Adrenal gland (tissue), 12 donors: ENCODE data around the gene SUSD1. TPM values are rescaled to one million over a fixed set of nuclear protein-coding genes. Genes with fewer than 3 reads are reported as not detected.

Experiments
- DNase-seq, 7 donors: peaks; one replicate each; pipeline ENCODE4 v3.0.0-alpha.2; 2019 to 2020
- H3K27ac ChIP-seq, 5 donors: fragments of 200-600 bp; sonication (generic) in 4 of 5; 1 replicate in 3 of 5; 2 replicates in 2 of 5; pipeline versions ENCODE4 v1.5.1 to v1.8.0; 2016 to 2020; ENCODE audit warnings: mild to moderate bottlenecking in 1 of 5
- H3K27me3 ChIP-seq: fragments of 200-600 bp; 2 replicates; pipeline ENCODE4 v1.8.0; 2021
- H3K36me3 ChIP-seq, 2 donors: fragments of 200-600 bp; replicated peaks in 1 of 2; 1 replicate in 1 of 2; 2 replicates in 1 of 2; pipeline versions ENCODE4 v1.5.1 to v1.8.0; 2018 to 2022
- H3K4me1 ChIP-seq, 2 donors: fragments of 200-600 bp; replicated peaks in 1 of 2; 1 replicate in 1 of 2; 2 replicates in 1 of 2; pipeline versions ENCODE4 v1.5.1 to v1.8.0; 2018 to 2021
- H3K4me3 ChIP-seq, 4 donors: fragments of 200-600 bp; sonication (generic) in 3 of 4; one replicate each; pipeline ENCODE4 v1.5.1; 2016 to 2018
- H3K9me3 ChIP-seq, 3 donors: fragments of 200-600 bp; sonication (generic) in 1 of 3; replicated peaks in 1 of 3; 1 replicate in 2 of 3; 2 replicates in 1 of 3; pipeline versions ENCODE4 v1.5.1 to v1.8.0; 2016 to 2021
- POLR2A ChIP-seq, 2 donors: fragments of 450-650 bp; IDR thresholded peaks; one replicate each; pipeline ENCODE4 v1.6.1; 2017; ENCODE audit warnings: antibody characterized with exemption in 2 of 2, mild to moderate bottlenecking in 2 of 2, moderate library complexity in 1 of 2
- WGBS, 4 donors: extraction: QIAGEN DNeasy Blood & Tissue Kit in 2 of 4; methylation state at CpG; one replicate each; pipeline versions ENCODE4 v1.1.5 to v1.1.7; 2013 to 2017; 5-methylcytosine and 5-hydroxymethylcytosine counted together
- intact Hi-C, 2 donors: fragments of 100-400 bp; cut with DNase I; formaldehyde crosslinking; loops; one replicate each; pipeline versions ENCODE4 v1.14.1 to v1.15.0; 2022 to 2023
- polyA plus RNA-seq, 3 donors: library from polyadenylated mRNA; stranded (reverse); fragments of 200-250 nt in 2 of 3; fragments of 350-450 nt in 1 of 3; fragmentation: Illumina TruSeq in 1 of 3; extraction: RNeasy Lipid Tissue Mini Kit (QIAGEN cat#74804) in 1 of 3; gene quantifications; one replicate each; pipeline ENCODE4 v1.2.3, GENCODE V29; 2013 to 2014
- total RNA-seq, 9 donors: library from RNA; depleted of rRNA in 4 of 9; stranded (reverse); fragments of >200 nt in 4 of 9; fragments of 120-200 nt in 1 of 9; fragmentation: NEBNext Ultra II Directional in 1 of 9; extraction: Animal tissue kit (Norgen Biotek cat#: 25700) in 1 of 9; gene quantifications; one replicate each; pipeline versions ENCODE4 v1.1.0 to v1.2.4, GENCODE V29; 2013 to 2023
- TF ChIP-seq, protein P1 (sequence below), 6 experiments: fragments of 450-650 bp in 4 of 6; fragments of 200-600 bp in 2 of 6; sonication (generic) in 1 of 6; IDR thresholded peaks; 1 replicate in 5 of 6; 2 replicates in 1 of 6; pipeline versions ENCODE4 v1.5.1 to v1.8.0; 2016 to 2021; ENCODE audit warnings: antibody characterized with exemption in 6 of 6, mild to moderate bottlenecking in 2 of 6, moderate library complexity in 1 of 6
- donor health status: healthy with polysubstance abuse.
- donor health status: Bipolar disorder and iron deficiency.
- donor health status: DM: yes; HTN: yes; CAD: no.
- donor health status: DM: no; HTN: no; CAD: no.
- donor health status: DM: no; HTN: no; CAD: no.
- donor health status: DM: yes; HTN: yes; CAD: no.

Gene SUSD1
- total and polyA plus RNA-seq, 12 donors, result 4.7 to 37.0 (median 20.8) TPM

DNA sequence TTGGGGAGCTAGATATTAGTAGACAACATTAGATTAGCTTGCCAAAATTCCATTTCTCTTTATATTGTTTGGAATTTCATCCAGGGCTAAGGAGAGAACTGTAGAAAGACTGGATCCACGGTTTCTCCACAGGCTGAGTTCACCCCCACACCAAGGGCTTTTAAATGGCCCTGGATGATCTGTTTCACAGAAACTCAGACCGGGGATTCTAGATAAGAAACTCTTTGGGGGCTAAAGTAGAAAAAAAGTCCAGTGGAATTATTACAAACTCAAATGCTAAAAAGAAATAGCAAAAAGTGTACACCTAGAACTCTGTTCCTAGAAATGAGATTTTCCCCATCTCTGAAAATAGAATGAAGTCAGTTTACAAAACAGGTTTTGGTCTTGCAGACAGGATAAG, 80.9 kb downstream of the SUSD1 start:
- no peak overlapping the region for H3K4me3 ChIP-seq
- no peaks in the 10 kb centered on the region for H3K27me3 ChIP-seq
- DNase-seq, result no peak
- intact Hi-C loops, result no loop called here
- no peak for TF ChIP-seq POLR2A (IDR thresholded peaks at IDR 0.05)
- TF ChIP-seq, protein P1, sequence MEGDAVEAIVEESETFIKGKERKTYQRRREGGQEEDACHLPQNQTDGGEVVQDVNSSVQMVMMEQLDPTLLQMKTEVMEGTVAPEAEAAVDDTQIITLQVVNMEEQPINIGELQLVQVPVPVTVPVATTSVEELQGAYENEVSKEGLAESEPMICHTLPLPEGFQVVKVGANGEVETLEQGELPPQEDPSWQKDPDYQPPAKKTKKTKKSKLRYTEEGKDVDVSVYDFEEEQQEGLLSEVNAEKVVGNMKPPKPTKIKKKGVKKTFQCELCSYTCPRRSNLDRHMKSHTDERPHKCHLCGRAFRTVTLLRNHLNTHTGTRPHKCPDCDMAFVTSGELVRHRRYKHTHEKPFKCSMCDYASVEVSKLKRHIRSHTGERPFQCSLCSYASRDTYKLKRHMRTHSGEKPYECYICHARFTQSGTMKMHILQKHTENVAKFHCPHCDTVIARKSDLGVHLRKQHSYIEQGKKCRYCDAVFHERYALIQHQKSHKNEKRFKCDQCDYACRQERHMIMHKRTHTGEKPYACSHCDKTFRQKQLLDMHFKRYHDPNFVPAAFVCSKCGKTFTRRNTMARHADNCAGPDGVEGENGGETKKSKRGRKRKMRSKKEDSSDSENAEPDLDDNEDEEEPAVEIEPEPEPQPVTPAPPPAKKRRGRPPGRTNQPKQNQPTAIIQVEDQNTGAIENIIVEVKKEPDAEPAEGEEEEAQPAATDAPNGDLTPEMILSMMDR (IDR thresholded peaks at IDR 0.05), result no peak
- H3K27ac ChIP-seq, result no peak overlapping the region
- WGBS, 4 donors, result 44 to 72% (median 66%) methylated on average over 2 of the region's 2 CpGs
- no peaks in the 10 kb centered on the region for H3K4me1 ChIP-seq
- no peaks in the 10 kb centered on the region for H3K36me3 ChIP-seq
- no peaks in the 10 kb centered on the region for H3K9me3 ChIP-seq

DNA sequence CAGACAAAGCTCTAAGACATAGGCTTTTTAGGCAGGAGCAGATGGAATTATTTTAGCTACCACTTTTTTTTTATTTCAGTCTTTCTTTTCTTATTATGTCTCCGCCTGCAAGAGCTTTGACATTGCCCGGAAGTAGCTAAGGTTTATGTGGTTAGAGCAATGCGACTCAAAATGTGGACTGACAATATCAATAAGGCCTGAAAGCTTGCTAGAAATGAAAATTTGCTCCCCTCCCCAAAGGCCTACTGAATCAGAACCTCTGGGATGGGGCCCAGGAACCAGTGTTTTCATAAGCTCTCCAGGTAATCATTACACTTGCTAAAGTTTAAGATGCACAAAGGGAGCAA, 81.3 kb downstream of the SUSD1 start:
- intact Hi-C loops, result no loop called here
- WGBS, 4 donors, result 60 to 77% (median 73%) methylated on average over 3 of the region's 3 CpGs
- TF ChIP-seq, protein P1 (IDR thresholded peaks at IDR 0.05), result no peak
- no peak for TF ChIP-seq POLR2A (IDR thresholded peaks at IDR 0.05)

DNA sequence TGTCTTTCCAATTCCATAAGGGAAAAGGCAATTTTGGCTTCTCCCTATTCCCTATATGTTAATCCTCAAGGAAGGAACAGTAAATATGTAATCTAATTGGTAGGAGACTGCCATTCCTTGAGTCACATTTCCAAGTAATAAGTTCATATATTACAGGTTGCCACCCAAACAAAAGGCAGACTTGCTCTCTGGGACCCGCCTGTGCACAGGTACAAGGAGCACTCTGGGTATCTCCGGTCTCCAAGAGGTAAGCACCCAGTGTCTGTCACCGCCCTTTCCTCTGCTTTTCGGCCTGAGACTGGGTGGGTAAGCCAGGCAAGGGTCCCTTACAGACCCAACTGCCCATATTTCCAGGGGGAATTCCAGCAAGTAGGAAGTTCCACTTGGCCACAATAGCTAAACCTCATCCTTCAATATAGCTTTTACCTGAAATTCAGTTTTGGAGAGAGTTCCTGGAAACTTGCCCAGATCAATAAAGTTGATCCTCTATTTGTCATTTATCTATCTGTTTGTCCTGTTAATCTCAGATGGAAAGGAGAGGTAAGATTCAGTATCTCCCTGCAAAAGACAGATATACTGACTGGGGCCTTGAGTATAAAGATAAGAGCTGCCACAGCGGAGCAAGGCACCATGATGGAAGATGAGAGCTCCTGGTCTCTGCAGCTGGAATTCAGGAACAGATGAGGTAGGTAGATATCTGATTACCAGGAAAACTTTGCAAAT, 81.8 kb downstream of the SUSD1 start:
- Histone ChIP-seq H3K4me3 (no peak overlapping the region), H3K27ac (no peak overlapping the region), H3K4me1 (no peaks in the 10 kb centered on the region), H3K27me3 (no peaks in the 10 kb centered on the region), H3K9me3 (no peaks in the 10 kb centered on the region), H3K36me3 (no peaks in the 10 kb centered on the region)
- 88 to 98% (median 93%) methylated on average over 5 of the region's 5 CpGs for WGBS, 4 donors
- intact Hi-C loops, result no loop called here
- no peak for DNase-seq
- no peak for TF ChIP-seq POLR2A (IDR thresholded peaks at IDR 0.05)
- TF ChIP-seq, protein P1 (IDR thresholded peaks at IDR 0.05), result no peak

More for the DNA sequence above, 81.3 kb downstream of the SUSD1 start:
- Histone ChIP-seq H3K27me3 (no peaks in the 10 kb centered on the region), H3K9me3 (no peaks in the 10 kb centered on the region), H3K27ac (no peak overlapping the region), H3K4me1 (no peaks in the 10 kb centered on the region), H3K4me3 (no peak overlapping the region), H3K36me3 (no peaks in the 10 kb centered on the region)
- no peak for DNase-seq

DNA sequence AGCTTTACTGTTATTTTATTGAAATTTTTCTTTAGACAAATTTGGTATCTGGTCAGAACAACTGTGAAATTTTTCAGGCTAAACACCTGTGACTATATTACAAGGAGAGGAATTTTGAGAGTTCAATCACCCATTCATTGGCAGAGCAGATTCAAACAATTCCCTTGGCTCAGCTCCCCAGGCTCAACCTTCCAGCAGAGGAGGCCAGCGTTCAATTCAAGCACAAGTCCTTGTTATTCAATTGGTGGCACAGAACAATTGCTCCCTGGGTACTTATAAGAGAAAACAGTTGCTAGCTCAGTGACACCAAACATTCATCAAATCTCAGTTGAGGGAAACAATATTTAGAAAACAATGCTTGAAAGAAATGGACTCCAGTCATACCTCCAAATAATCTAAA, 83.3 kb downstream of the SUSD1 start:
- H3K27ac ChIP-seq, result no peak overlapping the region
- H3K4me3 ChIP-seq, result no peak overlapping the region
- intact Hi-C loops, result no loop called here
- H3K27me3 ChIP-seq, result no peaks in the 10 kb centered on the region
- WGBS, 4 donors, result 18 to 42% (median 37%) methylated on average over 1 of the region's 1 CpG
- peak in 5 of 7 donors; percentile 31 to 68 (median 37) for DNase-seq
- TF ChIP-seq, protein P1 (IDR thresholded peaks at IDR 0.05), result peak; percentile 9 to 43 (median 30)
- TF ChIP-seq POLR2A (IDR thresholded peaks at IDR 0.05), result no peak
- no peaks in the 10 kb centered on the region for H3K4me1 ChIP-seq
- H3K9me3 ChIP-seq, result no peaks in the 10 kb centered on the region
- no peaks in the 10 kb centered on the region for H3K36me3 ChIP-seq
